H1 (cell line): ENCODE data around the gene SLC41A2. TPM values are rescaled to one million over a fixed set of nuclear protein-coding genes. Genes with fewer than 3 reads are reported as not detected.

ENCODE experiments used
- KDM4A ChIP-seq: IDR thresholded peaks from one replicate; pipeline ENCODE4 v1.7.1; 2012; ENCODE audit warnings: low read depth, mild to moderate bottlenecking, moderate library complexity, low read length, inconsistent platforms; ENCODE audit not compliant: severe bottlenecking
- SAP30 ChIP-seq: fragments of 300-600 bp; sonication (generic); IDR thresholded peaks from 2 replicates; pipeline ENCODE4 v1.7.1; 2012; ENCODE audit warnings: low read length, moderate library complexity, mild to moderate bottlenecking, inconsistent platforms; ENCODE audit not compliant: insufficient read depth, insufficient replicate concordance
- SIRT6 ChIP-seq: IDR thresholded peaks from one replicate; pipeline ENCODE4 v1.7.1; 2012; ENCODE audit warnings: low read length, inconsistent platforms
- TCF12 ChIP-seq: IDR thresholded peaks from 2 replicates; pipeline ENCODE4 v1.6.1; 2011; ENCODE audit warnings: low read depth, mild to moderate bottlenecking, low read length
- TEAD4 ChIP-seq: IDR thresholded peaks from 2 replicates; pipeline ENCODE4 v1.6.1; 2012; ENCODE audit warnings: low read depth, low read length, inconsistent platforms, mixed read lengths
- polyA plus RNA-seq, 7 experiments: library from polyadenylated mRNA; depleted of rRNA in 3 of 7; stranded (reverse) in 5 of 7; unstranded in 2 of 7; fragments of >200 nt in 5 of 7; fragments of 200-250 nt in 2 of 7; gene quantifications; 1 replicate in 5 of 7; 2 replicates in 1 of 7; 4 replicates in 1 of 7; pipeline versions ENCODE4 v1.2.1 to v1.2.3, GENCODE V29; 2011 to 2013; ENCODE audit warnings: missing spikeins in 2 of 7, mixed read lengths in 2 of 7
- total RNA-seq: library from RNA; stranded (reverse); fragmentation: NEBNext Ultra II Directional; extraction: Animal tissue kit (Norgen Biotek cat#: 25700); gene quantifications from 2 replicates; pipeline ENCODE4 v1.2.1, GENCODE V29; 2021

SLC41A2 gene
- total and polyA plus RNA-seq, 2 of the 8 experiments (the other 6 are each of a cell fraction or from before 2014, with no cell fraction given): 0.79 to 3.0 TPM

- TF ChIP-seq TEAD4 (no peak), TCF12 (no peak), SAP30 (no peak), KDM4A (no peak), SIRT6 (no peak)
- TF ChIP-seq, all 59 proteins: peak for 0
These were observed 36.8 kb downstream of the SLC41A2 start (continued) for GRCh38 chr12:104921340-104921739.
